ENCODE data around the gene GRIN2A. TPM values are rescaled to one million over a fixed set of nuclear protein-coding genes. Genes with fewer than 3 reads are reported as not detected.

GRIN2A gene
- total RNA-seq, 1 experiment from 2014 or later = not detected

- ChIA-PET POLR2A (no interaction called here), CTCF (no interaction called here)
- TF ChIP-seq, protein P1, sequence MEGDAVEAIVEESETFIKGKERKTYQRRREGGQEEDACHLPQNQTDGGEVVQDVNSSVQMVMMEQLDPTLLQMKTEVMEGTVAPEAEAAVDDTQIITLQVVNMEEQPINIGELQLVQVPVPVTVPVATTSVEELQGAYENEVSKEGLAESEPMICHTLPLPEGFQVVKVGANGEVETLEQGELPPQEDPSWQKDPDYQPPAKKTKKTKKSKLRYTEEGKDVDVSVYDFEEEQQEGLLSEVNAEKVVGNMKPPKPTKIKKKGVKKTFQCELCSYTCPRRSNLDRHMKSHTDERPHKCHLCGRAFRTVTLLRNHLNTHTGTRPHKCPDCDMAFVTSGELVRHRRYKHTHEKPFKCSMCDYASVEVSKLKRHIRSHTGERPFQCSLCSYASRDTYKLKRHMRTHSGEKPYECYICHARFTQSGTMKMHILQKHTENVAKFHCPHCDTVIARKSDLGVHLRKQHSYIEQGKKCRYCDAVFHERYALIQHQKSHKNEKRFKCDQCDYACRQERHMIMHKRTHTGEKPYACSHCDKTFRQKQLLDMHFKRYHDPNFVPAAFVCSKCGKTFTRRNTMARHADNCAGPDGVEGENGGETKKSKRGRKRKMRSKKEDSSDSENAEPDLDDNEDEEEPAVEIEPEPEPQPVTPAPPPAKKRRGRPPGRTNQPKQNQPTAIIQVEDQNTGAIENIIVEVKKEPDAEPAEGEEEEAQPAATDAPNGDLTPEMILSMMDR (IDR thresholded peaks at IDR 0.05; ENCODE audit: unreplicated experiment) = no peak
- H3K9me3 Mint-ChIP-seq (ENCODE audit: unreplicated experiment) = peaks cover 25% of the 10 kb centered on the region
- no peaks in the 10 kb centered on the region for H3K4me1 Mint-ChIP-seq (ENCODE audit: insufficient read depth, unreplicated experiment)
- H3K4me3 Mint-ChIP-seq (ENCODE audit: unreplicated experiment) = no peak overlapping the region
- BruUV-seq (replicated peaks) = no TSS peak
- intact Hi-C loops (cut with micrococcal nuclease) = no loop called here
- H3K27ac Mint-ChIP-seq (ENCODE audit: low read depth, unreplicated experiment) = no peak overlapping the region
- H3K27me3 Mint-ChIP-seq (ENCODE audit: insufficient read depth, unreplicated experiment) = no peaks in the 10 kb centered on the region
- H3K36me3 Mint-ChIP-seq (ENCODE audit: insufficient read depth, unreplicated experiment) = no peaks in the 10 kb centered on the region
- DNase-seq (ENCODE audit: unreplicated experiment) = no peak
These were observed 380.6 kb downstream of the GRIN2A start for GRCh38 chr16:9801651-9802050.

DNA sequence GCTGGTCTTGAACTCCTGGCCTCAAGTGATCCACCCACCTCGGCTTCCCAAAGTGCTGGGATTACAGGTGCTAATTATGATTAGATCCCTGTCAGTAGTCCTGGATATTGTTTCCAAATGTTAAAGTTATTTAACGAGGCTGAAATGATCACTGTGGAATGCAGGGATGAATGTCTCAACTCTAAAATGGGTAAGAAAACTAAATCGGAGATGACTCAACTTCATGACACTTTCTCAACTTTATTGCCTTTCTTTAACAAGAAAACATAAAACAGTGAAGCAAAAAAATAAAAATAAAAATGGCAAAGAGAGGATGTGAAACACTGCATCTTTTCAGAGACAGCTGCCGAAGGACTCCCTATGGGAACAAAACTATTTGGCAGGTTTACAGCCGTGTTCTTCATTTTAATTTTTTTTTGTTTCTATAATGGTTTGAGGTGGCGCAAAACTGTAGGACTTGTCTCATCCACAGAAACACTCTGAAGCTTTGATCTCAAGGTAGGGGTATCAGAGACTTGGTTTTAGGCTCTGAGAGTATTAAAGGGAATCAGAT, 382.0 kb downstream of the GRIN2A start:
- no peak overlapping the region for H3K27ac Mint-ChIP-seq (ENCODE audit: low read depth, unreplicated experiment)
- peaks cover 19% of the 10 kb centered on the region for H3K9me3 Mint-ChIP-seq (ENCODE audit: unreplicated experiment)
- BruUV-seq (replicated peaks) = no TSS peak
- DNase-seq (ENCODE audit: unreplicated experiment) = no peak
- H3K27me3 Mint-ChIP-seq (ENCODE audit: insufficient read depth, unreplicated experiment) = no peaks in the 10 kb centered on the region
- no peaks in the 10 kb centered on the region for H3K4me1 Mint-ChIP-seq (ENCODE audit: insufficient read depth, unreplicated experiment)
- intact Hi-C loops (cut with micrococcal nuclease) = no loop called here
- H3K4me3 Mint-ChIP-seq (ENCODE audit: unreplicated experiment) = no peak overlapping the region
- H3K36me3 Mint-ChIP-seq (ENCODE audit: insufficient read depth, unreplicated experiment) = no peaks in the 10 kb centered on the region
- POLR2A ChIA-PET = no interaction called here
- CTCF ChIA-PET = no interaction called here
- TF ChIP-seq, protein P1 (IDR thresholded peaks at IDR 0.05; ENCODE audit: unreplicated experiment) = no peak

GRCh38 chr16:9798952-9799580, 383.2 kb downstream of the GRIN2A start:
- Mint-ChIP-seq H3K4me3 (ENCODE audit: unreplicated experiment) (no peak overlapping the region), H3K27ac (ENCODE audit: low read depth, unreplicated experiment) (no peak overlapping the region), H3K9me3 (ENCODE audit: unreplicated experiment) (peaks cover 28% of the 10 kb centered on the region), H3K36me3 (ENCODE audit: insufficient read depth, unreplicated experiment) (no peaks in the 10 kb centered on the region), H3K4me1 (ENCODE audit: insufficient read depth, unreplicated experiment) (no peaks in the 10 kb centered on the region), H3K27me3 (ENCODE audit: insufficient read depth, unreplicated experiment) (no peaks in the 10 kb centered on the region)
- no TSS peak for BruUV-seq (replicated peaks)
- ChIA-PET CTCF (interaction anchor here (0.6 kb wide), 1 partner anchor 425 kb away, joined by 3 read pairs; no protein-coding TSS in a partner anchor), POLR2A (no interaction called here)
- DNase-seq (ENCODE audit: unreplicated experiment) = no peak
- intact Hi-C loops (cut with micrococcal nuclease) = no loop called here
- TF ChIP-seq, protein P1 (IDR thresholded peaks at IDR 0.05; ENCODE audit: unreplicated experiment) = no peak

- Mint-ChIP-seq H3K4me3 (ENCODE audit: unreplicated experiment) (no peak overlapping the region), H3K36me3 (ENCODE audit: insufficient read depth, unreplicated experiment) (no peaks in the 10 kb centered on the region), H3K27me3 (ENCODE audit: insufficient read depth, unreplicated experiment) (no peaks in the 10 kb centered on the region), H3K9me3 (ENCODE audit: unreplicated experiment) (peaks cover 28% of the 10 kb centered on the region), H3K27ac (ENCODE audit: low read depth, unreplicated experiment) (no peak overlapping the region), H3K4me1 (ENCODE audit: insufficient read depth, unreplicated experiment) (no peaks in the 10 kb centered on the region)
- POLR2A ChIA-PET = no interaction called here
- TF ChIP-seq, protein P1 (IDR thresholded peaks at IDR 0.05; ENCODE audit: unreplicated experiment) = no peak
- no peak for DNase-seq (ENCODE audit: unreplicated experiment)
- intact Hi-C loops (cut with micrococcal nuclease) = no loop called here
- BruUV-seq (replicated peaks) = no TSS peak
- CTCF ChIA-PET = no interaction called here
These were observed 383.8 kb downstream of the GRIN2A start for GRCh38 chr16:9798474-9798873.

Measured in MCF 10A (cell line).